Measurements from ENCODE around the gene SLC1A4. TPM values are rescaled to one million over a fixed set of nuclear protein-coding genes. Genes with fewer than 3 reads are reported as not detected.

Gene SLC1A4
- total and polyA plus RNA-seq, 8 donors: 1.3 to 30.1 (median 6.4) TPM

GRCh38 chr2:64947885-64948284, 41.3 kb upstream of the SLC1A4 start:
- Histone ChIP-seq H3K27me3 (no peaks in the 10 kb centered on the region), H3K4me1 (peaks cover 0 to 37% (median 11%) of the 10 kb centered on the region in 4 donors), H3K27ac (no peak overlapping the region), H3K9me3 (no peaks in the 10 kb centered on the region), H3K4me3 (no peak overlapping the region), H3K36me3 (no peaks in the 10 kb centered on the region)
- peak in 1 of 2 donors; percentile 32 for DNase-seq
- intact Hi-C loops (cut with DNase I; ENCODE audit: low total_unique reads): no loop called here
- WGBS, 5 donors: 76 to 96% (median 86%) methylated on average over 4 of the region's 4 CpGs
- TF ChIP-seq CTCF (IDR thresholded peaks at IDR 0.05): no peak
- TF ChIP-seq POLR2AphosphoS5 (IDR thresholded peaks at IDR 0.05): no peak
- no peak for TF ChIP-seq POLR2A (IDR thresholded peaks at IDR 0.05)
- no peak for TF ChIP-seq EP300 (IDR thresholded peaks at IDR 0.05)

GRCh38 chr2:64950226-64951160, 38.7 kb upstream of the SLC1A4 start:
- DNase-seq: no peak
- intact Hi-C loops (cut with DNase I; ENCODE audit: low total_unique reads): no loop called here
- Histone ChIP-seq H3K4me3 (no peak overlapping the region), H3K9me3 (peaks cover 0 to under 1% (median 0%) of the 10 kb centered on the region in 4 donors), H3K36me3 (no peaks in the 10 kb centered on the region), H3K27ac (no peak overlapping the region), H3K4me1 (peaks cover 0 to 26% (median 7%) of the 10 kb centered on the region in 4 donors), H3K27me3 (no peaks in the 10 kb centered on the region)
- WGBS, 5 donors: 64 to 70% (median 69%) methylated on average over 14 of the region's 14 CpGs
- TF ChIP-seq EP300 (IDR thresholded peaks at IDR 0.05) (no peak), CTCF (IDR thresholded peaks at IDR 0.05) (no peak), POLR2A (IDR thresholded peaks at IDR 0.05) (no peak), POLR2AphosphoS5 (IDR thresholded peaks at IDR 0.05) (no peak)

- Histone ChIP-seq H3K36me3 (no peaks in the 10 kb centered on the region), H3K4me1 (peaks cover 0 to 17% (median 5%) of the 10 kb centered on the region in 4 donors), H3K27ac (no peak overlapping the region), H3K9me3 (peaks cover 0 to 3% (median 0%) of the 10 kb centered on the region in 4 donors), H3K4me3 (no peak overlapping the region), H3K27me3 (no peaks in the 10 kb centered on the region)
- DNase-seq: no peak
- 61 to 69% (median 64%) methylated on average over 5 of the region's 5 CpGs for WGBS, 5 donors
- intact Hi-C loops (cut with DNase I; ENCODE audit: low total_unique reads): no loop called here
- no peak for TF ChIP-seq POLR2AphosphoS5 (IDR thresholded peaks at IDR 0.05)
- TF ChIP-seq EP300 (IDR thresholded peaks at IDR 0.05): no peak
Measured at GRCh38 chr2:64951306-64951953, 37.8 kb upstream of the SLC1A4 start.

GRCh38 chr2:64952096-64952495, 37.1 kb upstream of the SLC1A4 start:
- Histone ChIP-seq H3K36me3 (no peaks in the 10 kb centered on the region), H3K4me1 (peaks cover 0 to 16% (median 4%) of the 10 kb centered on the region in 4 donors), H3K27me3 (no peaks in the 10 kb centered on the region), H3K4me3 (no peak overlapping the region), H3K9me3 (peaks cover 0 to 3% (median 0%) of the 10 kb centered on the region in 4 donors), H3K27ac (no peak overlapping the region)
- 43 to 73% (median 59%) methylated on average over 6 of the region's 6 CpGs for WGBS, 5 donors
- intact Hi-C loops (cut with DNase I; ENCODE audit: low total_unique reads): no loop called here
- DNase-seq: no peak
- TF ChIP-seq POLR2A (IDR thresholded peaks at IDR 0.05) (no peak), CTCF (IDR thresholded peaks at IDR 0.05) (no peak), POLR2AphosphoS5 (IDR thresholded peaks at IDR 0.05) (no peak), EP300 (IDR thresholded peaks at IDR 0.05) (no peak)
